Measurements from ENCODE around the gene KCNF1.
"Not testable (repeated sequence)": the region's sequence is repeated elsewhere in the genome, so short reads cannot be mapped to it uniquely, and the experiment has no call there.

Gene KCNF1

GRCh38 chr2:10947446-10948187, 35.9 kb downstream of the KCNF1 start:
- DNase-seq, result no peak

DNA sequence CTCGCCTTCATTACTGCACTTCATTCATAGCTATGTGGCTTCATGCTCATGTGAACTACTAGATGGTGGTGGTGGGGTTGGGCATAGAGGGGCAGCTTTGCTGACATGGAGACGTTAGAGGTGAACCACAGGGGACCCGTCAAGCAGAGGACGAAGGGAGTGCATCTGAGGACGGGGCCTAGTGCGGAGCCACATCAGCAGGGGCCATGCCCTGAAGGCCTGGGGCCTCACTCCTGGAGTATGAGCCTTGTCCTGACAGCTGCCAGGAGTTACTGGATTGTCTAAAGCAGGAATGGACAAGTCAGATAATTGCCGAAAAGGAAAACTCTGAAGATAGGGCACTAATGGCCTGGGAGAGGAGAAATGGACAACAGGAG, 36.4 kb downstream of the KCNF1 start:
- no peak for DNase-seq

GRCh38 chr2:10948606-10949230, 37.0 kb downstream of the KCNF1 start:
- DNase-seq, result no peak

DNA sequence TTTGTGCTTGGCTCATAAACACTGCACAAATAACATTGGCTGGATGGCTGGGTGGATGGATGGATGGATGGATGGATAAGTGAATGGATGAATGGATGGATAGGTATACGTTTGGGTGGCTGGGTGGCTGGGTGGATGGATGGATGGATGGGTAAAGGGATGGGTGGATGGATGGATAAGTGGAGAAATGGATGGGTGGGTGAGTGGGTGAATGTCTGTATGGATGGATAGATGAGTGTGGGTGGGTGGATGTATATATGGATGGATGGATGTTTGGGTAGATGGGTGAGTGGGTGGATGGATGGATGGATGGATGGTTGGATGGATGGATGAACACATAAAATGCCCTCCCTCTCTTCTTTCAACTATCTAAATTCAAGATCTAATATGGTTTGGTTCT, 38.1 kb downstream of the KCNF1 start:
- no peak for DNase-seq

DNA sequence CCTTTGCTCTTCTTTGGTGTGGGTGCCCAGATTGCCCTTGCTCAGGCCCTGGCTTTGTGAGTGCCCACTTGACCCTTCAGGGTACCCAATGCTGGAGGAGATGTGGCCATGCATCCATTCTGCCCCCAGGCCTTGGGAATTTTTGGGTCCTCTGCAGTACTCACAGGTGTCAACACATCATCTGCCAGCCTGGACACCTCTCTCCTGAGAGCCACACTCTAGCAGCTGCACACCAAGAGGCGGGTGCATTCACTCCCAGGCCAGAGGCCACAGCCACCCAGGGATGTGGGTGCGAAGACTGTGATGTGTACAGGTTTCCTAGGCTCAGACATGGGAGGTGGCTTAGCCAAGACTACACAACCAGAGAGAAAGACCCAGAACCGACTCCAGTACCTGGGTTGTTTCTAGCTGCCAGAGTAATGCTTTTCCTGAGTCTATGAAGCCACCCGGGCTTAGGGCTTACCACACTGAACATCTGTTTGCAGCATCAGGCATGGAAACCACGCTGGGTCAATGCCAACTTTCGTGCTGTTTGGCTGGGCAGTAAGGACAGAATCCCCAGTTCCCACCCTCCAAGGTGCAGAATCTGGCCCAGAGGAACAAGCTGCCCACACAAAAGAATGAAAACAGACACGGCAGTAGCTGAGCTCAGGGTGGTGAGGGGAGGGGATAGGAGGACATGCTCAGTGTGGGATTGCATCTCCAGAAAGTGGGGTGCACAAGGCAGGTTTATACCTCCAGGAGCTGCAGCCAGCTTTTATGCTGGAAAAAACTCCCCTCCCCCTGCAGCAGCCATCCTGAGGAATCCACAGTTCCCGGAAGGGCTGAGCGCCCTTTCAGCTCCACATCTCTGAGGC, 40.1 kb downstream of the KCNF1 start:
- DNase-seq, result no peak

DNA sequence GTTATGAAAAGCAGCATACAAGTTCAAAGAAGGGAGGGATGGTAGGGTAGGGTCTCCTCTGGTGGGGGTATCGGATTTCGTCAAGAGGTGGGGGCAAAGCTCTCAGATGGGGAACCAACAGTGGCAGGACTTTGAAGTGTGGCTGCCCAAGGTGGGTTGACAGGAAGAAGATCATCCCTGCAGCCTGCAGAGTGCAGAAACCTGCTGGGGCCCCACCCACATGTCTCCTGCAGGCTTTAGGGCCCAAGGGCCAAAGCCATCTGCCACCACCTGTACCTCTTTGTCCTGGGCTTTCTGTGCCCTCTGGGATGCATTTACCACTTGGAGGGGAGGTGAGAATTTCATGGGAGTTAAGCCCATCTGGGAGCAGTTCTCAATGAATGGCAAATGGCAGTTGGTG, 42.7 kb downstream of the KCNF1 start:
- no peak for DNase-seq

DNA sequence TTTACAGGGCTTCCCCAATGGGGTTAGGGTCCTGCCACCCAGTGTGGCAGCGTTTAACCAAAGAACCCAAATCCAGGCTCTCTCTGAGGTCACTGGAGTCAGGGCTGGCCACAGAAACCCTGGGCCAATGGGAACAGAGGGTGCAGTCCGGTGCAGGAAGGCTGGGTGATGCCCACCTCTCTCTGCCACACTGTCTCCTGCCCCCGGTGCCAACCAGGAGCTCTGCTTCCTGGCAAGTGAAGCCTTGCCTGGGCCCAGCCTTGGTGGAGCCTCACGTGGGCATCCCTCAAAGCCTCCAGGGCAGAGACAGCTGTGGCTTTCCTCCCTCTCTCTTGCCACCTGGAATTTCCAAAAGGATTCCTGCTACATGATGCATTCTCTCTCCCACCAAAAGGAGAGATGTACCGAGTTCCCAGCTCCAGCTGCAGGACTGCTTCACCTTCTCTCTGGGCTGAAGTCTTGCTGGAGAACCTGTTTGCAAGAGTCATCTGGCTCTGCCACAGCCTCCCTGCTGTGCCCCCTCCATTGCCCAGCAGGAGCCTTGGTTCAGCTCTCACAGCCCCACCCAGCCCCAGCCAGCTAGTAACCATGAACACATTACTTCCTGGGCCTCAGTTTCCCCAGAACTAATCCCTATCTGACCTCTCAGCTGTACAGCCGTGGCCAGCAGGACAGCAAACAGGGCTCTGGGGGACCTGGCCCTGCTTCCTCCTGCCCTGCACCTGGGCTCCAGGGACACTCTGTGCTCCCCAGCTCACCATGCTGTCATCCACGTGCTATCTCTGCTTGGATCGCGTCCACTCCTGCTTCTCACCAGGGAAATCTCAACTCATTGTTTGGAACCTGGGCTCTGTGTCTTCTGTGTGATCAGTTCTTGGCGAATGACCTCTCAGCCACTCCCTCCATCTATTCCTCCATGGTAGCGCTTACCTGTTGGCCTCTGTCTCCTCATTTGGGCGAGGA, 43.4 kb downstream of the KCNF1 start:
- no peak for DNase-seq

DNA sequence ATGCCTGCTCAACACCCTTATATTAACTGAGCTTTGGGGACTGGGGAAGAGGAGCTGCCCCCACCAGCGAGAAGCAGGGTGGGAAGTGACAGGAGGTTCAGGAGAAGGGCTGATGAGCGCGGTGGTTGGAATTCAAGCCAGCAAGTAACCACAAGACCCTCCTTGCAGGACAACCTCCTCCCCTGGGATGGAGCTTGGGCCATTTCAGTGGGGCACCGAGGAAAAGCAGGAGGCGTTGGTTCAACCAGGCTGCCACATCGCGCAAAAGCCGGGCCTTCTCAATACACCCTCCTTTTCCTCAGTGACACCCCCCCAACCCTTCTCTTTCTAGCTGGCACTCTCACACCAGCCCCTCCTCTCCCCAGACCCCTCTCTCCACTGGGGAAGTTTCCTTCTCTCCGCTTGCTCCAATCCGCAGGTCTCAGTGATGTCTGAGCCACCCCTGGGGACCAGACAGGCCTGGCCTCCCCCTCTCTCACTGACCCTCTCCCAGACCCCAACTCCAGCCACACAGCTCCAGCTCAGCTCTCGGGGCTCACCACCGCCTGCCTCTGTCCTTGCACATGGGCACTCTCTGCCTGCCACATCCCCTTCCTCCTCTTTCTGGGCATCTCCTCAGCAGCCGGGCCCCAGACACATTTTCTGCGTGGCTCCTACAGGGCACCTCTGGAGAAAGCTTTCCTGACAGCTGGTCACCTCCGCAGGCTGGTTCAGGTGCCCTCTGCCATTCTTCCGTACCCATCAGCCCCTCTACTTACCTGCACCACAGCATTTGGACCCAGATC, 44.5 kb downstream of the KCNF1 start:
- no peak for DNase-seq

DNA sequence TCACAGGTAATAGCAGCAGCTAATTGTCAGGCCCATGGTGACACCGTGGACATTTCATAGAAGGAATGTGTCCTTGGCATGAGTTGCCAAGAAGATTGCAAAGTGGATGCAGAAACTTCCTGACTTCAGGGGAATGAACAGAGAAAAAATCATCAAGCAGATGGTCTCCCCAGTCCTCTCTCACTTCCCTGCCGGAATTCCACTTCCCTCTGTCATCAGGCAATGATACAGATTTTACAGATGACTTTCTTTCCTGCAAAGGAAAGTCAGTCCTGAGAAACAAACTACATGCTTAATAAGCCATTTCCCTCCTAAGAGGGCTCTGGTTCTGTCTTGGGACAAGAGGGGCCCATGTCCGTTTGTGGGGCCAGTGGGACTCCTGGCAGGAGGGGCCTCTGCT, 45.7 kb downstream of the KCNF1 start:
- DNase-seq, result no peak

DNA sequence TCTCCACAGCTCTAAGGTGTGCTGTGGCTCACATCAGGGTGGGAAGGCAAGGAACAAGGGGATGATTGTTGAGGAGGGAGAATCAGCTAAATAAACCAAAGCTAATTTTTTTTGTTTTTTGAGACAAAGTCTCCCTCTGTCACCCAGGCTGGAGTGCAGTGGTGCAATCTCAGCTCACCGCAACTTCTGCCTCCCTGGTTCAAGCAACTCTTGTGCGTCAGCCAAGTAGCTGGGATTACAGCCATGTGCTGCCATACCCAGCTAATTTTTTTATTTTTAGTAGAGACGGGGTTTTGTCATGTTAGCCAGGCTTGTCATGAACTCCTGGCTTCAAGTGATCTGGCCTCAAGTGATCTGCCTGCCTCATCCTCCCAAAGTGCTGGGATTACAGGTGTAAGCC, 46.7 kb downstream of the KCNF1 start:
- not testable (repeated sequence) for DNase-seq

DNA sequence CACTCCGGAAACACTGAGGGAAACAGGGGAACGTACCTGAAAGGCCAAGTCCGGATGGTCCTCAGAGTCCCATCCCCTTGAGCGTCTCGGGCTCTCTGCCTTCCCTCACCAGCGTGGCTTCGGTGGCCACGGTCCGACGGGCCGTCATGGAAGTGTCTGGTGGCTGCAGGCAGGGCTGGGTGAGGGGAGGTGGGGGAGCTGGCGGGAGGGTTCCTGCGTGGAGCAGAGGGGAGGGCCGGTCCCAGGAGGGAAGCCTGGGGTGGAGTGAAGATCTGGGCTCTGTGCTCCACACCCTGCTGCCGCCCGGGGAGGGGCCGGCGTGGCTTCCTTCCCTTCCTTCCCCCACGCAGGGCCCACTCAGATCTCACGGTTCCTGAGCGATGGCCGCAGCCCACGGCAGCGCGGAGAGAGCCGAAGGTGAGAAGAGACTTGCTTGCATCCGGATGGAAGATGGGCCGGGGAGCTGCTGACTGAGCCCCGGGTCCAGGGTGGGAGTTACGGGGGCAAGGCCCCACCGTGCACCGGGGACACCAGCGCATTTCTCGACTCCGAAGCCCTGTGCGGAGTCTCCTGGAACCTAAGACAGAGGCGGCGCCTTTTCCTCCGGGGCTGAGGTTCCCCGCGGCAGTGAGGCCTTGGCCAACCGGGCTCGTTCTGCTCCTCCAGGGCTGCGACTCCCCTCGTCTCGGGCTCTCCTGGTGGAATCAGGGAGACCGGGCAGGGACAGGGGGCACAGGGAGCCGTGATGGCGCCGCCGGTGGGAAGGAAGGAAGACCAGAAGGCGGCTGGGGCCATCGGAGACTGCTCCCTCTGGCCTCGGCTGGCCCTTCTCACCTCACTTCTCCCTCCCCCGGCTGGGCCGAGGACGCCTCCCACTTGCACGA, 49.1 kb downstream of the KCNF1 start:
- DNase-seq, result no peak

DNA sequence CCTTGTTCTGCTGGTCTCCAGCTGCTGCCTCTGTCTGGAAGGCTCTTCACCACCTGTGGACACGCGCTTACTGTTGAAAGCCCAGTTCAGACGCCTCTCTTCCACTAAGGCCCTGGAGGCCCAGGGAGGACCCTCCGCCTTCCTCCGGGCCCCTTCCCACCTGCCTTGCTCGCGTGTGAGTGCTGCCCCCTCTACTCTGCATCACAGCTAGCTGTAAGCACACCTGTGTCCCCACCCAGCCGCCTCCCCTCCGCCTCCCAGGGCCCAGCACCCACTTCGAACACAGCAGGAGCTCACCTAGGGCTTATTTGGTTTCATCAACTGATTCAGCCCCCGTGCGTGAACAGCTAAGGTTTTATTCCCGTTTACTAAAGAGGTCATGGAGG, 49.7 kb downstream of the KCNF1 start:
- DNase-seq, result no peak

GRCh38 chr2:10962004-10962403, 50.3 kb downstream of the KCNF1 start:
- DNase-seq, result no peak

- DNase-seq, result no peak
Observed at GRCh38 chr2:10963155-10963554, 51.4 kb downstream of the KCNF1 start.

Data from CD4-positive, alpha-beta T cell treated with Interleukin-4 for 4 hours (primary cell).